ENCODE data around the gene MDM2.

Gene MDM2

GRCh38 chr12:68841717-68842116, 33.7 kb downstream of the MDM2 start:
- Mint-ChIP-seq H3K36me3 (ENCODE audit: low read depth) (peaks cover 75% of the 10 kb centered on the region), H3K4me3 (no peak overlapping the region), H3K27ac (no peak overlapping the region), H3K4me1 (ENCODE audit: low read depth) (no peaks in the 10 kb centered on the region), H3K27me3 (no peaks in the 10 kb centered on the region), H3K9me3 (no peaks in the 10 kb centered on the region)

GRCh38 chr12:68842123-68842522, 34.1 kb downstream of the MDM2 start:
- Mint-ChIP-seq H3K4me1 (ENCODE audit: low read depth) (no peaks in the 10 kb centered on the region), H3K9me3 (no peaks in the 10 kb centered on the region), H3K27me3 (no peaks in the 10 kb centered on the region), H3K36me3 (ENCODE audit: low read depth) (peaks cover 73% of the 10 kb centered on the region), H3K4me3 (no peak overlapping the region), H3K27ac (no peak overlapping the region)

- Mint-ChIP-seq H3K4me3 (no peak overlapping the region), H3K4me1 (ENCODE audit: low read depth) (no peaks in the 10 kb centered on the region), H3K27me3 (no peaks in the 10 kb centered on the region), H3K36me3 (ENCODE audit: low read depth) (peaks cover 68% of the 10 kb centered on the region), H3K9me3 (no peaks in the 10 kb centered on the region), H3K27ac (no peak overlapping the region)
These were observed 35.0 kb downstream of the MDM2 start for GRCh38 chr12:68842784-68843567.

- H3K9me3 Mint-ChIP-seq = no peaks in the 10 kb centered on the region
- peaks cover 57% of the 10 kb centered on the region for H3K36me3 Mint-ChIP-seq (ENCODE audit: low read depth)
- no peak overlapping the region for H3K4me3 Mint-ChIP-seq
- H3K4me1 Mint-ChIP-seq (ENCODE audit: low read depth) = no peaks in the 10 kb centered on the region
- H3K27me3 Mint-ChIP-seq = no peaks in the 10 kb centered on the region
- peak overlapping the region; percentile 16 for H3K27ac Mint-ChIP-seq
These were observed 36.4 kb downstream of the MDM2 start for GRCh38 chr12:68844318-68844745.

- H3K27me3 Mint-ChIP-seq = no peaks in the 10 kb centered on the region
- H3K36me3 Mint-ChIP-seq (ENCODE audit: low read depth) = peaks cover 50% of the 10 kb centered on the region
- no peaks in the 10 kb centered on the region for H3K9me3 Mint-ChIP-seq
- no peaks in the 10 kb centered on the region for H3K4me1 Mint-ChIP-seq (ENCODE audit: low read depth)
- H3K27ac Mint-ChIP-seq = no peak overlapping the region
- H3K4me3 Mint-ChIP-seq = no peak overlapping the region
These were observed 37.1 kb downstream of the MDM2 start for GRCh38 chr12:68844788-68845695.

GRCh38 chr12:68846811-68847210, 38.8 kb downstream of the MDM2 start:
- H3K4me3 Mint-ChIP-seq = no peak overlapping the region
- no peaks in the 10 kb centered on the region for H3K9me3 Mint-ChIP-seq
- H3K27ac Mint-ChIP-seq = no peak overlapping the region
- H3K27me3 Mint-ChIP-seq = no peaks in the 10 kb centered on the region
- H3K4me1 Mint-ChIP-seq (ENCODE audit: low read depth) = no peaks in the 10 kb centered on the region
- peaks cover 32% of the 10 kb centered on the region for H3K36me3 Mint-ChIP-seq (ENCODE audit: low read depth)

GRCh38 chr12:68850390-68850789, 42.4 kb downstream of the MDM2 start:
- H3K27me3 Mint-ChIP-seq = no peaks in the 10 kb centered on the region
- H3K4me1 Mint-ChIP-seq (ENCODE audit: low read depth) = no peaks in the 10 kb centered on the region
- no peak overlapping the region for H3K27ac Mint-ChIP-seq
- peaks cover 12% of the 10 kb centered on the region for H3K36me3 Mint-ChIP-seq (ENCODE audit: low read depth)
- H3K4me3 Mint-ChIP-seq = no peak overlapping the region
- H3K9me3 Mint-ChIP-seq = no peaks in the 10 kb centered on the region

GRCh38 chr12:68851592-68852306, 43.8 kb downstream of the MDM2 start:
- Mint-ChIP-seq H3K4me1 (ENCODE audit: low read depth) (no peaks in the 10 kb centered on the region), H3K9me3 (no peaks in the 10 kb centered on the region), H3K4me3 (no peak overlapping the region), H3K36me3 (ENCODE audit: low read depth) (peaks cover 16% of the 10 kb centered on the region), H3K27me3 (no peaks in the 10 kb centered on the region), H3K27ac (no peak overlapping the region)

- Mint-ChIP-seq H3K27ac (no peak overlapping the region), H3K36me3 (ENCODE audit: low read depth) (peaks cover 16% of the 10 kb centered on the region)
These were observed 45.6 kb downstream of the MDM2 start for GRCh38 chr12:68853396-68854077.

GRCh38 chr12:68854078-68854468, 46.1 kb downstream of the MDM2 start:
- H3K36me3 Mint-ChIP-seq (ENCODE audit: low read depth) = peaks cover 16% of the 10 kb centered on the region
- no peaks in the 10 kb centered on the region for H3K27me3 Mint-ChIP-seq
- no peaks in the 10 kb centered on the region for H3K4me1 Mint-ChIP-seq (ENCODE audit: low read depth)
- H3K27ac Mint-ChIP-seq = no peak overlapping the region
- H3K9me3 Mint-ChIP-seq = no peaks in the 10 kb centered on the region
- no peak overlapping the region for H3K4me3 Mint-ChIP-seq

More at GRCh38 chr12:68853396-68854077, 45.6 kb downstream of the MDM2 start:
- Mint-ChIP-seq H3K9me3 (no peaks in the 10 kb centered on the region), H3K4me3 (no peak overlapping the region), H3K4me1 (ENCODE audit: low read depth) (no peaks in the 10 kb centered on the region), H3K27me3 (no peaks in the 10 kb centered on the region)

- no peaks in the 10 kb centered on the region for H3K27me3 Mint-ChIP-seq
- H3K4me3 Mint-ChIP-seq = no peak overlapping the region
- H3K9me3 Mint-ChIP-seq = no peaks in the 10 kb centered on the region
- H3K27ac Mint-ChIP-seq = no peak overlapping the region
- peaks cover 16% of the 10 kb centered on the region for H3K36me3 Mint-ChIP-seq (ENCODE audit: low read depth)
- H3K4me1 Mint-ChIP-seq (ENCODE audit: low read depth) = no peaks in the 10 kb centered on the region
These were observed 46.6 kb downstream of the MDM2 start for GRCh38 chr12:68854554-68854953.

GRCh38 chr12:68855111-68855510, 47.1 kb downstream of the MDM2 start:
- Mint-ChIP-seq H3K4me3 (no peak overlapping the region), H3K4me1 (ENCODE audit: low read depth) (no peaks in the 10 kb centered on the region), H3K27me3 (no peaks in the 10 kb centered on the region)

GRCh38 chr12:68855771-68856170, 47.8 kb downstream of the MDM2 start:
- no peaks in the 10 kb centered on the region for H3K4me1 Mint-ChIP-seq (ENCODE audit: low read depth)
- H3K9me3 Mint-ChIP-seq = no peaks in the 10 kb centered on the region
- no peaks in the 10 kb centered on the region for H3K27me3 Mint-ChIP-seq
- H3K4me3 Mint-ChIP-seq = no peak overlapping the region
- peaks cover 16% of the 10 kb centered on the region for H3K36me3 Mint-ChIP-seq (ENCODE audit: low read depth)
- no peak overlapping the region for H3K27ac Mint-ChIP-seq

More at GRCh38 chr12:68855111-68855510, 47.1 kb downstream of the MDM2 start:
- H3K36me3 Mint-ChIP-seq (ENCODE audit: low read depth) = peaks cover 16% of the 10 kb centered on the region
- H3K27ac Mint-ChIP-seq = no peak overlapping the region
- no peaks in the 10 kb centered on the region for H3K9me3 Mint-ChIP-seq

- no peak overlapping the region for H3K4me3 Mint-ChIP-seq
These were observed 48.5 kb downstream of the MDM2 start for GRCh38 chr12:68856510-68856909.

More at GRCh38 chr12:68856510-68856909, 48.5 kb downstream of the MDM2 start:
- H3K36me3 Mint-ChIP-seq (ENCODE audit: low read depth) = peaks cover 16% of the 10 kb centered on the region
- H3K9me3 Mint-ChIP-seq = no peaks in the 10 kb centered on the region
- H3K4me1 Mint-ChIP-seq (ENCODE audit: low read depth) = no peaks in the 10 kb centered on the region
- H3K27me3 Mint-ChIP-seq = no peaks in the 10 kb centered on the region
- H3K27ac Mint-ChIP-seq = no peak overlapping the region

Measured in stimulated activated naive CD8-positive, alpha-beta T cell treated with anti-CD3 and anti-CD28 coated beads, Interleukin-15, Interleukin-2, amounts not matched to agents 100 ng/mL and 50 ng/mL, for 24 hours (primary cell).